ENCODE measurements around the gene ATOX1. TPM values are rescaled to one million over a fixed set of nuclear protein-coding genes. Genes with fewer than 3 reads are reported as not detected.

The ATOX1 gene, protein sequence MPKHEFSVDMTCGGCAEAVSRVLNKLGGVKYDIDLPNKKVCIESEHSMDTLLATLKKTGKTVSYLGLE
- 10 to 100 TPM in 1 of 2 donors, 1 to 10 TPM in 1; 6.3 to 39.7 TPM for total RNA-seq

DNA sequence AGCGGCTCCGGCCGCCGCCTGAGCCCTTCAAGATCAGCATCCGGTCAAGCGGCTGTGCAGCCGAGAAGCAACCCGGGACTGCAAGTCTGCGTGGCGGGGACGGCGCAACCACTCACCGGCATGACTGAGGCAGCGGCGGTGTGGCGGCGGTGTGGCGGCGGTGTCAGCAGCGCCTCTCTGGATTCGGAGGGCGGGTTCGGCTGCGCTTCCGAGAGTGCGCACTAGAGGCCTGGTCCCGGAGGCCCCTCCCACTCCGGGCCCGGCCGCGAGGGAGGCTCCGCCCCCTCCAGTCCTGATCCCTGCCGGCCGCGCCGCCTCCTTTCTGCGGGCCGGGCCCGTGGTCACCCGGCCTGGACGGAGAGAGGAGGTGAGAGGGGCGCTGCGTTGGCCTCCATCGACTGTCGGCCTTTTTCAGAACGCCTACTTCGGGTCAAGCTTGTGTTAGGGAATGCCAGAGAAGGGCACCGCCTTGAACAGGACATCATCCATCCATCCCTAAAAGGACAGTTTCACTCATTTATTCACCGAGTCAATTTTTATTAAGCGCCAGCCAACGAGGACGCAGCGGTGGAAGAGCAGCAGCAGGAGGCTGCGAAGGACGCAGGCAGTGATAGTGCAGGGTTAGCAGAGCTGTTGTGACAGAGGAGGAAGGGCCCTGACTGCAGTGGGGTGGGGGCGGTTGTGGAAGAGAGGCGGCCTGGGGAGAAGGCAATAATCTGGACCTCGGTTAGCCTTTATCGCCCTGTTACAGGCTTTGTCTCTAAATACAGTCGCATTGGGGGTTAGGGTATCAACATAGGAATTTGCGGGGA, at the start of gene ATOX1:
Gene ATOX1, minus strand, starts transcription at position 202 of the 812 bp plus-strand sequence. Its CDS starts 80 bp downstream, at position 122.
- ATAC-seq (peak; percentile 100), DNase-seq (peak; percentile 93 to 96 (median 93))
- TF ChIP-seq, protein P1, sequence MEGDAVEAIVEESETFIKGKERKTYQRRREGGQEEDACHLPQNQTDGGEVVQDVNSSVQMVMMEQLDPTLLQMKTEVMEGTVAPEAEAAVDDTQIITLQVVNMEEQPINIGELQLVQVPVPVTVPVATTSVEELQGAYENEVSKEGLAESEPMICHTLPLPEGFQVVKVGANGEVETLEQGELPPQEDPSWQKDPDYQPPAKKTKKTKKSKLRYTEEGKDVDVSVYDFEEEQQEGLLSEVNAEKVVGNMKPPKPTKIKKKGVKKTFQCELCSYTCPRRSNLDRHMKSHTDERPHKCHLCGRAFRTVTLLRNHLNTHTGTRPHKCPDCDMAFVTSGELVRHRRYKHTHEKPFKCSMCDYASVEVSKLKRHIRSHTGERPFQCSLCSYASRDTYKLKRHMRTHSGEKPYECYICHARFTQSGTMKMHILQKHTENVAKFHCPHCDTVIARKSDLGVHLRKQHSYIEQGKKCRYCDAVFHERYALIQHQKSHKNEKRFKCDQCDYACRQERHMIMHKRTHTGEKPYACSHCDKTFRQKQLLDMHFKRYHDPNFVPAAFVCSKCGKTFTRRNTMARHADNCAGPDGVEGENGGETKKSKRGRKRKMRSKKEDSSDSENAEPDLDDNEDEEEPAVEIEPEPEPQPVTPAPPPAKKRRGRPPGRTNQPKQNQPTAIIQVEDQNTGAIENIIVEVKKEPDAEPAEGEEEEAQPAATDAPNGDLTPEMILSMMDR (IDR thresholded peaks at IDR 0.05) = peak in 6 of 7 experiments; percentile 8 to 61 (median 41)
- peak; percentile 84 to 94 (median 91) for TF ChIP-seq POLR2A (IDR thresholded peaks at IDR 0.05)
- WGBS, 2 donors = 7 to 26% methylated on average over 14 to 58 of the region's 61 CpGs
- peak within 1 kb of the TSS; percentile 51 to 54 for H3K4me3 ChIP-seq
- H3K36me3 ChIP-seq (replicated peaks in 1 of 2; ENCODE audit: insufficient read depth in 1 of 2, low read depth in 2 of 2) = no peaks in the 10 kb centered on the region
- peak within 1 kb of the TSS; percentile 52 to 75 (median 68) for H3K27ac ChIP-seq
- intact Hi-C loops (cut with DNase I) = no loop called here
- H3K27me3 ChIP-seq = no peaks in the 10 kb centered on the region
- H3K4me1 ChIP-seq = peaks cover 33% of the 10 kb centered on the region
- no peaks in the 10 kb centered on the region for H3K9me3 ChIP-seq

DNA sequence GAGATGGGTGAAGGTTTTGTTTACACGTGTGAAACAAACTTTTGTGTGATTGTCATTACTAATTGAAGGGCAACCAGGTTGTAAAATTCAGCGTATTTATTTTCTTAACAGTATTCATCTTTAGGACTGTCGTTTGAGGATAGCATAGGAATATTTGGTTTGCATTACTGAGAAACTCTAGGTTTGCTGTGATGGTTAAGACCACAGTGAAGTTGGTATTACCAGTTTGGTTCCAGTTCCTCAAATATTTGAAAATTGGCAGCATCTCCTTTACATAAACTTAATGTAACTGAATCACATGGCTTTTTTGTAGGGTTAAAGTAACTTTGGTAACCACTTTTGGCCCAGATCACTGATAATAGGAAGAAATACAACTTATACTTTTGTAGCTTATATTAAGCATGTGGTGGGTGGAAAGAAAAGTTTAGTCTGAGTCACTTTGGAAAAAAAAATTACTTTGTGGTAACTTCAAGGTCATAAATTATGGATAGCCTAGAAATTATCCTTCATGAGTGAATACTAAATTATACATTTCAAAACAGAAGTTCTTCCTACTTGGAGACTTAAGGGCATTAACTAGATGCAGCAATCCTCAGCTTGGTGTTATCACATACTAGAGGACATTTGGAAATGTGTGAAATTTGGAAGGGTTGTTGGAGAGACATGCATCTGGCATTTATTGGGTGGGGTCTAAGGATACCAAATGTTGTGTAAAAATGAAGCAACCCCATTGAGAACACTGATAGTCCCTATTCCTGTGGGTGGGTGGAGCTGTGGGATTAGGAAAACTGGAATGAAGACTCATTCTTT, 47.2 kb upstream of the ATOX1 start:
- DNase-seq = peak in 1 of 4 donors; percentile 12
- no peaks in the 10 kb centered on the region for H3K9me3 ChIP-seq
- TF ChIP-seq POLR2A (IDR thresholded peaks at IDR 0.05) = no peak
- TF ChIP-seq, protein P1 (IDR thresholded peaks at IDR 0.05) = no peak
- 93 to 95% methylated on average over 3 of the region's 3 CpGs for WGBS, 2 donors
- no peak overlapping the region for H3K27ac ChIP-seq
- no peaks in the 10 kb centered on the region for H3K27me3 ChIP-seq
- intact Hi-C loops (cut with DNase I) = no loop called here
- peaks cover 8 to 17% of the 10 kb centered on the region in 2 donors for H3K36me3 ChIP-seq (replicated peaks in 1 of 2; ENCODE audit: insufficient read depth in 1 of 2, low read depth in 2 of 2)
- no peak overlapping the region for H3K4me3 ChIP-seq
- no peaks in the 10 kb centered on the region for H3K4me1 ChIP-seq
- ATAC-seq = peak; percentile 40

DNA sequence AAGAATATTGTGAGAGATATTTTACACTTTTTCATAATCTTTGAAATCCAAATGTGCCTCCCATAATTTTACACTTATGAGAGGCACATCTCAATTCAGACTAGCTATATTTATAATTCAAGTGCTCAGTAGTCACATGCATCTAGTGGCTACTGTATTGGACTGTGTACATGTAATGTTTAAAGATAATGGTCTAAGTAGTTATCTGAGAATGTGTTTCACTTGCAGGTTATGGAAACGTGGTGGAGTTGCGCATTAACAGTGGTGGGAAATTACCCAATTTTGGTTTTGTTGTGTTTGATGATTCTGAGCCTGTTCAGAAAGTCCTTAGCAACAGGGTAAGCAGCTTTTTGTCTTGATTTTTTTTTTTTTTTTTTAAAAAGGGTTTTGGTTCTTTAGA, 42.1 kb upstream of the ATOX1 start:
- H3K4me1 ChIP-seq = no peaks in the 10 kb centered on the region
- H3K27ac ChIP-seq = no peak overlapping the region
- no peak for TF ChIP-seq POLR2A (IDR thresholded peaks at IDR 0.05)
- TF ChIP-seq, protein P1 (IDR thresholded peaks at IDR 0.05) = no peak
- no peaks in the 10 kb centered on the region for H3K27me3 ChIP-seq
- WGBS, 2 donors = 76 to 87% methylated on average over 2 of the region's 2 CpGs
- ATAC-seq (no peak), DNase-seq (no peak)
- no peak overlapping the region for H3K4me3 ChIP-seq
- no peaks in the 10 kb centered on the region for H3K9me3 ChIP-seq
- H3K36me3 ChIP-seq (replicated peaks in 1 of 2; ENCODE audit: insufficient read depth in 1 of 2, low read depth in 2 of 2) = peaks cover 8 to 35% of the 10 kb centered on the region in 2 donors
- intact Hi-C loops (cut with DNase I) = no loop called here

DNA sequence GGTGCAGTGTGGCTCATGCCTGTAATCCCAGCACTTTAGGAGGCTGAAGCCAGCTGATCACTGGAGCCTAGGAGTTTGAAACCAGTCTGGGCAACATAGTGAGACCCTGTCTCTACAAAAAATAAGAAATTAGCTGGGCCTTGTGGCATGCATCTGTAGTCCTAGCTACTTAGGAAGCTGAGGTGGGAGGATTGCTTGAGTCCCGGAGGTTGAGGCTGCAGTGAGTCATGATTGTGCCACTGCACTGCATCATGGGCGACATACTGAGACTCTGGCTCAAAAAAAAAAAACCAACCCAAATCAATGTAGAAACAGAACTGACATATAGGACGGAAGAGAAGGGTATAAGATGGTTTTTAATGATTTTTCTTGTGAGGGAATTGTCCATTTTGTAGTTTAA, 41.0 kb upstream of the ATOX1 start:
- Histone ChIP-seq H3K9me3 (no peaks in the 10 kb centered on the region), H3K4me3 (no peak overlapping the region), H3K4me1 (no peaks in the 10 kb centered on the region), H3K27me3 (no peaks in the 10 kb centered on the region), H3K36me3 (replicated peaks in 1 of 2; ENCODE audit: insufficient read depth in 1 of 2, low read depth in 2 of 2) (peaks cover 8 to 38% of the 10 kb centered on the region in 2 donors), H3K27ac (no peak overlapping the region)
- intact Hi-C loops (cut with DNase I) = no loop called here
- ATAC-seq = no peak
- DNase-seq = no peak
- WGBS, 2 donors = 85 to 93% methylated on average over 3 of the region's 3 CpGs
- TF ChIP-seq, protein P1 (IDR thresholded peaks at IDR 0.05) = no peak
- no peak for TF ChIP-seq POLR2A (IDR thresholded peaks at IDR 0.05)
